Left cardiac atrium (tissue), 4 donors: ENCODE data around the gene KCNK16. TPM values are rescaled to one million over a fixed set of nuclear protein-coding genes. Genes with fewer than 3 reads are reported as not detected.
A peak's percentile ranks its signal among the peaks of the same experiment; 100 is the strongest.

Experiments used
- ATAC-seq, 2 donors: fragments of 200-7000 bp; cut with Tn5 transposase; one replicate each; pipeline ENCODE4 v1.9.1; 2020; ENCODE audit warnings: mild to moderate bottlenecking in 2 of 2, moderate library complexity in 2 of 2
- DNase-seq: peaks from one replicate; pipeline ENCODE4 v3.0.0-alpha.2; 2020
- intact Hi-C, 2 donors: fragments of 100-400 bp; cut with DNase I; formaldehyde crosslinking; loops; one replicate each; pipeline versions ENCODE4 v1.14.1 to v1.15.1; 2022 to 2023
- total RNA-seq, 2 donors: library from RNA; stranded (reverse); fragmentation: NEBNext Ultra II Directional; extraction: Animal tissue kit (Norgen Biotek cat#: 25700); gene quantifications; one replicate each; pipeline ENCODE4 v1.2.1, GENCODE V29; 2021
- donor health status: DM: no; HTN: yes; CAD: no.
- donor health status: DM: no; HTN: yes; CAD: no; lungs with severe emphysema.
- donor health status: DM: yes; HTN: yes; CAD: no.
- donor health status: Dilated cardiomyopathy.

KCNK16 gene
- total RNA-seq, 2 donors from 2014 or later, result not detected

- DNase-seq (no peak), ATAC-seq (no peak)
- intact Hi-C loops, result no loop called here
Observed at GRCh38 chr6:39344821-39345280, 22.3 kb upstream of the KCNK16 start.

- intact Hi-C loops, result no loop called here
- DNase-seq, result no peak
- no peak for ATAC-seq
Observed at GRCh38 chr6:39343396-39343870, 20.9 kb upstream of the KCNK16 start.

GRCh38 chr6:39342692-39343395, 20.3 kb upstream of the KCNK16 start:
- intact Hi-C loops, result no loop called here
- ATAC-seq (peak in 1 of 2 donors; percentile 18), DNase-seq (peak; percentile 24)

- intact Hi-C loops, result no loop called here
- ATAC-seq, result peak in 1 of 2 donors; percentile 8
Observed at GRCh38 chr6:39341937-39342336, 19.4 kb upstream of the KCNK16 start.

GRCh38 chr6:39341352-39341751, 18.9 kb upstream of the KCNK16 start:
- ATAC-seq (no peak), DNase-seq (no peak)
- intact Hi-C loops, result no loop called here

More at GRCh38 chr6:39341937-39342336, 19.4 kb upstream of the KCNK16 start:
- no peak for DNase-seq

- no peak for DNase-seq
- ATAC-seq, result peak; percentile 57 to 60
- intact Hi-C loops, result no loop called here
Observed at GRCh38 chr6:39339868-39340550, 17.5 kb upstream of the KCNK16 start.

GRCh38 chr6:39339096-39339867, 16.8 kb upstream of the KCNK16 start:
- no peak for DNase-seq
- intact Hi-C loops, result no loop called here
- ATAC-seq, result no peak

- DNase-seq (no peak), ATAC-seq (no peak)
- intact Hi-C loops, result no loop called here
Observed at GRCh38 chr6:39338397-39338796, 15.9 kb upstream of the KCNK16 start.

GRCh38 chr6:39335780-39336545, 13.5 kb upstream of the KCNK16 start:
- DNase-seq, result no peak
- ATAC-seq, result peak; percentile 15 to 40
- intact Hi-C loops, result no loop called here

- ATAC-seq (peak in 1 of 2 donors; percentile 58), DNase-seq (peak; percentile 0)
- intact Hi-C loops, result no loop called here
Observed at GRCh38 chr6:39333644-39334438, 11.3 kb upstream of the KCNK16 start.

GRCh38 chr6:39330476-39330875, 8.0 kb upstream of the KCNK16 start:
- intact Hi-C loops, result no loop called here
- DNase-seq, result no peak
- peak in 1 of 2 donors; percentile 45 for ATAC-seq

GRCh38 chr6:39330057-39330456, 7.6 kb upstream of the KCNK16 start:
- intact Hi-C loops, result no loop called here
- no peak for DNase-seq
- ATAC-seq, result peak in 1 of 2 donors; percentile 65

GRCh38 chr6:39328066-39328465, 5.6 kb upstream of the KCNK16 start:
- intact Hi-C loops, result no loop called here
- ATAC-seq (no peak), DNase-seq (no peak)

- DNase-seq (no peak), ATAC-seq (no peak)
- intact Hi-C loops, result no loop called here
Observed at GRCh38 chr6:39327507-39327906, 5.0 kb upstream of the KCNK16 start.

GRCh38 chr6:39321761-39322160, 741 bp downstream of the KCNK16 start:
- ATAC-seq, result no peak
- intact Hi-C loops, result no loop called here
- no peak for DNase-seq

GRCh38 chr6:39320363-39320984, 2.0 kb downstream of the KCNK16 start:
- no peak for DNase-seq
- intact Hi-C loops, result no loop called here
- ATAC-seq, result peak; percentile 12 to 30

- intact Hi-C loops, result no loop called here
- DNase-seq, result no peak
- ATAC-seq, result peak; percentile 66 to 85
Observed at GRCh38 chr6:39319621-39320362, 2.7 kb downstream of the KCNK16 start.
